Measurements from ENCODE around the gene AIRE. TPM values are rescaled to one million over a fixed set of nuclear protein-coding genes. Genes with fewer than 3 reads are reported as not detected.
A peak's percentile ranks its signal among the peaks of the same experiment; 100 is the strongest.

Gene AIRE
- total and polyA plus RNA-seq, 2 of the 13 experiments (the other 11 are each of a cell fraction or from before 2014, with no cell fraction given) = not detected

- TF ChIP-seq RFX5 (IDR thresholded peaks at IDR 0.05; ENCODE audit: low read depth, low read length) (0 out of 2 replicates have a peak, but pooled peaks have one; percentile 35), CTCF (CRISPR knock-in tag; IDR thresholded peaks at IDR 0.05) (peak; percentile 69), DNMT1 (CRISPR knock-in tag; IDR thresholded peaks at IDR 0.05) (no peak), HDAC1 (CRISPR knock-in tag; IDR thresholded peaks at IDR 0.05) (peak; percentile 49; the same call in 1 of the 2 replicates), POGK (CRISPR knock-in tag; conservative IDR thresholded peaks at IDR 0.05) (no peak), ZNF282 (IDR thresholded peaks at IDR 0.05; ENCODE audit: partially characterized antibody) (no peak), FOXP1 (IDR thresholded peaks at IDR 0.05) (no peak), FOXP1 (CRISPR knock-in tag; IDR thresholded peaks at IDR 0.05) (no peak; the same call in 1 of the 2 replicates), ZBTB38 (CRISPR knock-in tag; IDR thresholded peaks at IDR 0.05) (0 out of 2 replicates have a peak, but pooled peaks have one; percentile 47), STAG1 (CRISPR knock-in tag; IDR thresholded peaks at IDR 0.05) (peak; percentile 59), UBTF (CRISPR knock-in tag; IDR thresholded peaks at IDR 0.05) (0 out of 2 replicates have a peak, but pooled peaks have one; percentile 20), HNRNPL (IDR thresholded peaks at IDR 0.05; ENCODE audit: low read depth, low read length) (0 out of 2 replicates have a peak, but pooled peaks have one; percentile 37), SP1 (IDR thresholded peaks at IDR 0.05) (no peak), SP1 (CRISPR knock-in tag; IDR thresholded peaks at IDR 0.05) (peak; percentile 61; the same call in 1 of the 2 replicates), PHF21A (CRISPR knock-in tag; IDR thresholded peaks at IDR 0.05) (no peak), ZNF747 (CRISPR knock-in tag; IDR thresholded peaks at IDR 0.05; ENCODE audit: borderline replicate concordance) (no peak), RBFOX2 (IDR thresholded peaks at IDR 0.05; ENCODE audit: low read depth, low read length) (peak; percentile 36; the same call in 1 of the 2 replicates), REPIN1 (CRISPR knock-in tag; IDR thresholded peaks at IDR 0.05; ENCODE audit: borderline replicate concordance, low read depth) (0 out of 2 replicates have a peak, but pooled peaks have one; percentile 24), ZNF12 (CRISPR knock-in tag; IDR thresholded peaks at IDR 0.05) (no peak), ZNF280B (CRISPR knock-in tag; IDR thresholded peaks at IDR 0.05; ENCODE audit: borderline replicate concordance) (0 out of 2 replicates have a peak, but pooled peaks have one; percentile 64), SMC3 (IDR thresholded peaks at IDR 0.05; ENCODE audit: low read length) (peak; percentile 20; the same call in 1 of the 2 replicates), NCOR1 (IDR thresholded peaks at IDR 0.05; ENCODE audit: borderline replicate concordance, low read length) (no peak)
Observed at GRCh38 chr21:44337941-44338895, 52.5 kb downstream of the AIRE start (continued).

All from HepG2 (cell line).